Measurements from ENCODE around the gene AGER.

DNA sequence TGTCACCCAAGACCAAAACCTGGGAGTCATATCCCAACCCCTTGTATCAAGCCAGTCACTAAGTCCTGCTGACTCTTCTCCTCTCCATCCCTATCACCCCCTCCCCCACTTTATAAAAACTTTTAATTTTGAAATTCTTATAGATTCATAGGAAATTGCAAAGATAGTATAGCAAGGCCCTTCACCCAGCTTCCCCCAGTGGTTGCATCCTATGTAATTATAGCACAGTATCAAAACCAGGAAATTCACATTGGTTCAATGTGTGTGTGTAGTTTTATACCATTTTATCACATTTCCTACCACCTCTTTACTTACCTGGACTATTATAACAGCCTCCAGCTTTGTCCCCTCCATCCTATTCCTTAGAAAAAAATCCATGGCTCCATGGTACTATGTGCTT, 26.0 kb downstream of the AGER start:
- TF ChIP-seq, protein P1, sequence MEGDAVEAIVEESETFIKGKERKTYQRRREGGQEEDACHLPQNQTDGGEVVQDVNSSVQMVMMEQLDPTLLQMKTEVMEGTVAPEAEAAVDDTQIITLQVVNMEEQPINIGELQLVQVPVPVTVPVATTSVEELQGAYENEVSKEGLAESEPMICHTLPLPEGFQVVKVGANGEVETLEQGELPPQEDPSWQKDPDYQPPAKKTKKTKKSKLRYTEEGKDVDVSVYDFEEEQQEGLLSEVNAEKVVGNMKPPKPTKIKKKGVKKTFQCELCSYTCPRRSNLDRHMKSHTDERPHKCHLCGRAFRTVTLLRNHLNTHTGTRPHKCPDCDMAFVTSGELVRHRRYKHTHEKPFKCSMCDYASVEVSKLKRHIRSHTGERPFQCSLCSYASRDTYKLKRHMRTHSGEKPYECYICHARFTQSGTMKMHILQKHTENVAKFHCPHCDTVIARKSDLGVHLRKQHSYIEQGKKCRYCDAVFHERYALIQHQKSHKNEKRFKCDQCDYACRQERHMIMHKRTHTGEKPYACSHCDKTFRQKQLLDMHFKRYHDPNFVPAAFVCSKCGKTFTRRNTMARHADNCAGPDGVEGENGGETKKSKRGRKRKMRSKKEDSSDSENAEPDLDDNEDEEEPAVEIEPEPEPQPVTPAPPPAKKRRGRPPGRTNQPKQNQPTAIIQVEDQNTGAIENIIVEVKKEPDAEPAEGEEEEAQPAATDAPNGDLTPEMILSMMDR (IDR thresholded peaks at IDR 0.05) = no peak
- TF ChIP-seq EZH2 (IDR thresholded peaks at IDR 0.05) (no peak), EZH2phosphoT487 (IDR thresholded peaks at IDR 0.05) (no peak)
